Mammary epithelial cell (primary cell): ENCODE results near the gene TTC9.

Experiments used
- EZH2 ChIP-seq: IDR thresholded peaks from 2 replicates; pipeline ENCODE4 v1.6.1; 2012; ENCODE audit warnings: low read length, inconsistent platforms, borderline replicate concordance
- TF ChIP-seq, protein P1 (sequence below), 2 donors: IDR thresholded peaks in 1 of 2; conservative IDR thresholded peaks in 1 of 2; 2 replicates each; pipeline ENCODE4 v1.5.1; 2011 to 2012; ENCODE audit warnings: inconsistent platforms in 2 of 2, low read length in 2 of 2, mild to moderate bottlenecking in 2 of 2, control low read depth in 1 of 2, low read depth in 1 of 2; ENCODE audit not compliant: insufficient read depth in 1 of 2; ENCODE audit errors: extremely low read depth in 1 of 2

- TF ChIP-seq, protein P1, sequence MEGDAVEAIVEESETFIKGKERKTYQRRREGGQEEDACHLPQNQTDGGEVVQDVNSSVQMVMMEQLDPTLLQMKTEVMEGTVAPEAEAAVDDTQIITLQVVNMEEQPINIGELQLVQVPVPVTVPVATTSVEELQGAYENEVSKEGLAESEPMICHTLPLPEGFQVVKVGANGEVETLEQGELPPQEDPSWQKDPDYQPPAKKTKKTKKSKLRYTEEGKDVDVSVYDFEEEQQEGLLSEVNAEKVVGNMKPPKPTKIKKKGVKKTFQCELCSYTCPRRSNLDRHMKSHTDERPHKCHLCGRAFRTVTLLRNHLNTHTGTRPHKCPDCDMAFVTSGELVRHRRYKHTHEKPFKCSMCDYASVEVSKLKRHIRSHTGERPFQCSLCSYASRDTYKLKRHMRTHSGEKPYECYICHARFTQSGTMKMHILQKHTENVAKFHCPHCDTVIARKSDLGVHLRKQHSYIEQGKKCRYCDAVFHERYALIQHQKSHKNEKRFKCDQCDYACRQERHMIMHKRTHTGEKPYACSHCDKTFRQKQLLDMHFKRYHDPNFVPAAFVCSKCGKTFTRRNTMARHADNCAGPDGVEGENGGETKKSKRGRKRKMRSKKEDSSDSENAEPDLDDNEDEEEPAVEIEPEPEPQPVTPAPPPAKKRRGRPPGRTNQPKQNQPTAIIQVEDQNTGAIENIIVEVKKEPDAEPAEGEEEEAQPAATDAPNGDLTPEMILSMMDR (conservative IDR thresholded peaks at IDR 0.05 in 1 of 2, IDR thresholded peaks at IDR 0.05 in 1 of 2; ENCODE audit: extremely low read depth in 1 of 2, insufficient read depth in 1 of 2, low read depth in 1 of 2, low read length in 2 of 2), result no peak
- no peak for TF ChIP-seq EZH2
These were observed 44.0 kb upstream of the TTC9 start for GRCh38 chr14:70597731-70598130.
